HG02938 (cell line): Measurements from ENCODE around the gene COPS4.
"Not testable (repeated sequence)": the region's sequence is repeated elsewhere in the genome, so short reads cannot be mapped to it uniquely, and the experiment has no call there.

ENCODE experiments used
- ATAC-seq: cut with Tn5 transposase; IDR thresholded peaks from one replicate; pipeline ENCODE4 v1.9.1; 2021; ENCODE audit warnings: mild to moderate bottlenecking, moderate library complexity; ENCODE audit not compliant: unreplicated experiment

Gene COPS4

DNA sequence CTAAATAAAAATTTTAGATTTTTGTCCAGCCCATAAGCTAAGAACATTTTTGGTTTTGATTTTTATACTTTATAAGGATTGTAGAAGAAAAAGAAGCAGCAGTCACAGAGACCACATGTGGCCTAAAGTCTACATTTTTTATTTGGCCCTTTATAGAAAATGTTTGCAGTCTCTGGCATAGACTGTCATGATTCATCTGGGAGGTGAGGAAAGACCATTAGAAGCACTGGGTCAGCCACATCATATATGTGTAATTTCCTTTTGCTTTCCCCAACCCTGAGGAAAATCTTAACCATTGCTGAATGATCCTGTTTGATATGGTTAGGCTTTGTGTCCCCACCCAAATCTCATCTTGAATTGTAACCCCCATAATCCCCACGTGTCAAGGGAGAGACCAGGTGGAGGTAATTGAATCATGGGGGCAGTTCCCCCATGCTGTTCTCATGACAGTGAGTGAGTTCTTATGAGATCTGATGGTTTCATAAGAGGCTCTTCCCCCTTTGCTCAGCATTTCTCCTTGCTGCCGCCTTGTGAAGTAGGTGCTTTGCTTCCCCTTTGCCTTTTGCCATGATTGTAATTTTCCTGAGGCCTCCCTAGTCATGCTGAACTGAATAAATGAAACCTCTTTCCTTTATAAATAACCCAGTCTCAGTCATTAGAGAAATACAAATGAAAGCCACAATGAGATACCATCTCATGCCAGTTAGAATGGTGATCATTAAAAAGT lies 12.1 kb upstream of the COPS4 start:
- no peak for ATAC-seq

DNA sequence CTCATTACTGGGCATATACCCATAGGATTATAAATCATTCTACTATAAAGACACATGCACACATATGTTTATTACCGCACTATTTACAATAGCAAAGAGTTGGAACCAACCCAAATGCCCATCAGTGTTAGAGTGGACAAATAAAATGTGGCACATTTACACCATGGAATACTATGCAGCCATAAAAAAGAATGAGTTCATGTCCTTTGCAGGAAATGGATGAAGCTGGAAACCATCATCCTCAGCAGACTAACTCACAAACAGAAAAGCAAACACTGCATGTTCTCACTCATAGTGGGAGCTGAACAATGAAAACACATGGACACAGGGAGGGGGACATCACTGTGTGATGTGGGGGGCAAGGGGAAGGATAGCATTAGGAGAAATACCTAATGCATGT lies 11.4 kb upstream of the COPS4 start:
- not testable (repeated sequence) for ATAC-seq

DNA sequence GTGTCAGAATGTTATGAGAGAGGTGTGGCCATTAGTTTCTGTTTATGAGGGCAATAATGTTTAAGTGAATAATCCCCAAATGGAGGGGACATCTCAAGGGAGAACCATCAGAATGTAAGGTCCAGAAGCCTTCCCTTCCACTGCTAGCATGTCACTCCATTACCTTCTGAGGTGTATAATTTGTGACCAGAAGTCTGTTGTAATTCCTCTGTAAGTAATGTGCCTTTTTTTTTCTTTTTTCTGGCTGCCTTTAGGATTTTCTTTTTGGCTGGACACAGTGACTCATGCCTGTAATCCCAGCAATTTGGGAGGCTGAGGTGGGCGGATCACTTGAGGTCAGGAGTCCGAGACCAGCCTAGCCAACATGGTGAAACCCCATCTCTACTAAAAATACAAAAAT lies 10.8 kb upstream of the COPS4 start:
- ATAC-seq = no peak

DNA sequence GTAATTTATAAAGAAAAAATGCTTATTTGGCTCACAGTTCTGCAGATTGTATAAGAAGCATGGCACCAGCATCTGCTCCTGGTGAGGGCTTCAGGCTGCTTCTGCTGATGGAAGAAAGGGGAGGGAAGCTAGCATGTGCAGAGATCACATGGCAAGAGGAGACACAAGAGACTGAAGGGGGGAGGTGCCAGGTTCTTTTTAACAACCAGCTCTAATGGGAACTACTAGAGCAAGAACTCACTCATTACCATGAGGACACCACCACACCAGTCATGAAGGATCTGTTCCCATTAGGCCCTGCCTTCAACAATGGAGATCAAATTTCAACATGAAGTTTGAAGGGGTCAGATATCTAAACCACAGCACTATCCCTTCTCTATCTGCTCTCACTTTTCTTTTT lies 9.4 kb upstream of the COPS4 start:
- no peak for ATAC-seq

DNA sequence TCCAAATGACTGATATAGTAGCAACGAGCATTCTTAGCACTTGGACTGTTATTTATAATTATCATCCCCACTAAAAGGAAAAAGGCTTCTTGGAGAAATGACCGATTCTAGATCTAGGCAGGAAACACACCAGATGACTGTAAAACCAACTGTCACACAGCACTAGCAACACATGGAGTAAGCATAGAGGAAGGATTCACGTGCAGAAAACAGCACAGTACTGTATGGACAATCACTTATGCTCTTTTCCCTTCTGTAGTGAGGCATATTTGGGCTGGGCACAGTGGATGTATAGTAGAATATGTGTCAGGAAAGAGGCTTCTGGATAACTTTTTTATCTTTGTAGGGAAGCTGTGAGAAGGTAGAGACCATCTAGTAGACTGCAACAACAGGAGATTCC lies 6.0 kb upstream of the COPS4 start:
- ATAC-seq = no peak

DNA sequence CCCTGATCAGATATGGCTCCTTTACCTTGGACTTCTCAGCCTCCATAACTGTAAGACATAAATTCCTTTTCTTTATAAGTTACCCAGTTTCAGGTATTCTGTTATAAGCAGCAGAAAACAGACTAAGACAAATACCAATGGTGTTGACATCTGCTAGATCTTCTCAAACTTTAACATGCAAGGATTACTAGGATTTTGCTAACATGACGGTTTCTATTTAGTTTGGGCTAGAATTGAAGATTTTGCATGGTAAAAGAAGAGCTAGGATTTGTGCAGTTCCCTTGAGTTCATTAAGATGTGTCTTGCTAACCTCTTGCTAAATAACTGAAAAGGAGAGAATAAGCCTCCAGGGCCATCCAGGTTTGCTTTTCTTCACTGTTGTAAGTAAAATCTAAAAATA lies 5.3 kb upstream of the COPS4 start:
- ATAC-seq = no peak

DNA sequence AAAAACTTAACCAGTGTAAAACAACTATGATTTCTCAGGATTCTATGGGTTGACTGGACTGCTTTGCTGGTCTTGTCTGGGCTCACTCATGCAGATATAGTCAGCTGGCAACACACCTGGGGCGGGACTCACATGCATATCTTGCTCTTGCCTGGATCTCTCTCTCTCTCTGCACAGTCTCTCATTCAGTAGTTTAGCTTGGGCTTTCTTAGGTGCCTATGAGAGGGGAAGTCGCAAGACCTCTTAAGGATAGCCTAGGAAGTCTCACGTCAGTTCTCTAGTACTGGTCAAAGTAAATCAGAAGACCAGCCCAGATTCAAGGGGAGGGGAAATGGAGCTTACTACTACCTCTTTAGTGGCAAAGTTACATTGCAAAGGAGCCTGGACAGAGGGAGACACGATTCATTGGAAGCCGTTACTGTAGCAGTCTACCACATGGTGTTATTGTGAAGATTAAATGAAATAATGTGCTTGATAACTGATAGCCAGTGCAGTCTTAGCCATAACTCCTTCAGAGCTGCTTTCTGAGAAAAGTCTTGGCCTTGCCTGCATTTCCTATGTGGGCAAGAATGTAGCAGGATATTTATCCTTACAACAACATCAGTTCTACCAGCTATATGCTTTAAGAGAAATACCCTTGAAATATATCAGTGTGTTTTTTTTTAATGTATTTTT lies 2.1 kb downstream of the COPS4 start:
- ATAC-seq = no peak

DNA sequence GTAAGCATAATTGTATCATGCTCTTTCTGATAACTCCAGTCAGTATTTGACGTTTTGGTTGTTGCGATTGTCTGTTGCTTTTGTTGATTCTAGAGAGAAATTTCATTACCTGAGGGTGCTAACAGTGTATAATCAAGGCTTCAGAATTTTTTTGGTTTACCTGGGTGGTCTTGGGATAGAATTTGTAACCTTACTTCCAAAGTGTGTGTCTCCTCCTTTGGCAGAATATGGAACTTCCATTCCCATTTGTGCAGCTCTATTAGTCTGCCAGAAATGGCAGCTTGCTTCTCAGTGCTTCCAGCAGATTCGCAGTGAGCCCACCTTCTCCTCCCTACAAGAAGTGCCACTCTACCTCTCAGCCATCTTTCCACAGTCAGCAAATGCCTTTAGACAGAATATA lies 5.3 kb downstream of the COPS4 start:
- no peak for ATAC-seq

DNA sequence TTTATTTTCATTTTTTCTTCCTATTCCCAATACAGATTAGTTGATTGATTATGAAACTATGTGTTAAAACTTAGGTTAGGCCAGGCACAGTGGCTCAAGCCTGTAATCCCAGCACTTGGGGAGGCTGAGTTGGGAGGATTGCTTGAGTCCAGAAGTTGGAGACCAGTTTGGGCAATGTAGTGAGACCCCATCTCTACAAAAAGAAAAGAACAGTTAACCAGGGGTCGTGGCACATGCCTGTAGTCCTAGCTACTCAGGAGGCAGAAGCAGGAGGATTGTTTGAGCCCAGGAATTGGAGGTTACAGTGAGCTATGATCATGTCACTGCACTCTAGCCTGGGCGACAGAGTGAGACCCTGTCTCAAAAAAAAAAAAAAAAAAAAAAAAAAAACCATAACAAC lies 8.2 kb downstream of the COPS4 start:
- not testable (repeated sequence) for ATAC-seq

DNA sequence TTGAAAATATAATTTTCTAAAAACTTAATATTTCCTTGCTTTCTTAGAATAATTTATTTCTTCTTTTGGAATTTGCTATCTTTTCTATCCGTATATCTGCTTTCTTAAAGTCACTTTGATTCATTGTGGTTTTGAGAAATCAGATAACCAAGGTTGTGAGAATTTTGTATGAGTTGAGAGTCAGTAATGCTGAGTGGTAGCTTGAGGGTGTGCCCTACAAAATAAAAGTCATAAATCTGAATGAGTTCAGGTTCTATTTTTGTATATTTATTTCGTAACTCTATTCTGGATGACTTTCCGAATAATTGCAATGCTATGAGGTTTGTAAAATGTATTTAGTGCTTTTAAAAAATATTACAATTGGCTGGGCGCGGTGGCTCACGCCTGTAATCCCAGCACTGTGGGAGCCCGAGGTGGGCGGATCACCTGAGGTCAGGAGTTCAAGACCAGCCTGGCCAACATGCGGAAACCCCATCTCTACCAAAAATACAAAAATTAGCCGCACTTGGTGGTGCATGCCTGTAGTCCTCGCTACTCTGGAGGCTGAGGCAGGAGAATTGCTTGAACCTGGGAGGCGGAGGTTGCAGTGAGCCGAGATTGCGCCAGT lies 8.9 kb downstream of the COPS4 start:
- ATAC-seq = no peak

DNA sequence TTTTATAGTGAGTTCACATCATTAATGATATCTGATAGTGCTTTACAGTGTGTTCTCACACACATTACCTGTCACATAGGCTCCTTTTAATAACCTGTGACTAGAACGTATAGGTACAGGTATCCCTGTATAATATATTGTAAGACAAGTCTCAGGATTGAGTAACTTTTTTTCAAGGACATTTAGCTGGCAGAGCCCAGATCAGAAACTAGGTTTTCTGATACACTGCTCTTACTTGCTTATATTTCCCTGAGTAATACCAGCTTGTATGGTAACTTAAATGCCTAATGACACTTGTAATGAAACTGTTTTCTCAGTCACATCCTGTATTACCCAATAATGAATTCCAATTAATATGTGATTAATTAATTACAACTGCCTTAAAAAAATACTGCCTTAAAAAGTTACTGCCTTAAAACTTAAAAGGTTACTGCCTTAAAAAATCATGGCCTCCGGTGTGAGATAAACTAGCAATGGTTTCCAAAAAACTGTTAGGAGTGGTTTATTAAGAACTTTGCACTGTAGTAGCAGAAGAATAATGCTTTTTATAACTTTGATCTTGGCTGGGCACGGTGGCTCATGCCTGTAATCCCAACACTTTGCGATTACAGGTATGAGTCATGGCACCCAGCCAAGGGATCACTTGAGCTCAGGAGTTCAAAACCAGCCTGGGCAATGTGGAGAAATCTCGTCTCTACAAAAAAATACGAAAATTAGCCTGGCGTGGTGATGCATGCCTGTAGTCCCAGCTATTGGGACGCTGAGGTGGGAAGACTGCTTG lies 11.9 kb downstream of the COPS4 start:
- ATAC-seq = no peak

DNA sequence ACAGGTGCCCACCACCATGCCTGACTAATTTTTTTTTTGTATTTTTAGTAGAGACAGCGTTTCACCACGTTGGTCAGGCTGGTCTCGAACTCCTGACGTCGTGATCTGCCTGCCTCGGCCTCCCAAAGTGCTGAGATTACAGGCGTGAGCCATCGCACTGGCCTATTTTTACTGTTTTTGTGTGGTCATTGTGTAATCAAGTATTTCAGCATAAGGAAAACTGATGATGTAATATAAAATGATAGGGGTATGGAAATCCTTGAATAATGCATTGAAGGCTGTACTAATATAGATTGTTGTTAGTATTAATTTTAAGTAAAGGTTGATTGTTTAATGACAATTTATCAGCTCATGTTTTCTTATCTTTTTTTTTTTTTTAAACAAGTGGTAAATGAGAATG lies 13.8 kb downstream of the COPS4 start:
- not testable (repeated sequence) for ATAC-seq

DNA sequence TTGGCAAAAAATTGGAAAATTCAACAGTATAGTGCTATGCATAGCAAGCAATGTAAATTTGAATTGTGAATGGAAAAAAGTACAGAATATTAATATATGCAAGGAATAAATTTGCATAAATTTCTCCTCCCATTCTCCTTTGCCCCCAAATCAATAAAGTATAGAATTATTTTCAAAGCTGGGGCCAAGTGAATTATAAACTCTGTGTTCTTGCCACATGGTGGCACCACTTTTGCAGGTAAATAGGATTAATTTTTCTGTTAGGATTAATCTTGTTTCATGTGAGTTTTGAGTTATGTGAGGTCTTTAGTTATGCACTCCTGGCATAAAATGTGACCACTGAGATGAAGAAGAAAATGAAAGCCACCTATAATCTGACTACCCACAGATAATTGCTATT lies 19.9 kb downstream of the COPS4 start:
- ATAC-seq = no peak

DNA sequence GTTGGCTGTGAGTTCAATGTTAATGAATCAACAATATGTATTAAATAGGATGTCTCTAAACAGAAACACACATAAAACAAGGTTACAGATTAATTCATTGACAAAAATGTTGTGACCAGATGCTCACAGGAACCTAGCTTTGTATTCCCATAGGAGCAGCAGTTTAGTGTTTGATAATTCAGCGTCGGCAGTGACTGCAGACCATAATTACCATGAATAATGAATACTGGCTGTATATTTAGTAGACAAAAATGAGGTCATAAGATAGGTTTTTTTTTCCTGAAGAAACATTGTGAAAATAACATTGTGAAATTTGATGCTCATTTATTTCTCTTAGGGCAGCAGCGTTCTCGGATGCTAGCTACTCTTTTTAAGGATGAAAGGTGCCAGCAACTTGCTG lies 27.8 kb downstream of the COPS4 start:
- ATAC-seq = no peak

DNA sequence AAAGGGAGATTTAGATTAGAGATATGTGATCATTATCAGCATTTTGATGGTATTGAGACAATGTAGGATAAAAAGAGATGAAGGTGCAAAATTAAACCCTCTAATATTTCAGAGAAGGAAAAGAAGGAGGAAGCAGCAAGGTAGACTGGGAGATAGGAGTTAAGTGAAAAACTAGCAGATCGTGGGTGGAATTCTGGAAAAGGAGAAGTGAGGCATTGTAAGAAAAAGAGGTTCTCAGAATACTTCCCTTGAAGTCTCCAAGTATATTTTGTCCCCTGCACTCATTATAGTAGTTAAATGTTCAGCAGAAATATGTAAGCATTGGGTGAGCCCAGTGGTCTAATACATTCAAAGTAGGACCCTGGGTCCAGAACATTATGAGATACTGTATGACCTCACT lies 30.3 kb downstream of the COPS4 start:
- ATAC-seq = no peak

DNA sequence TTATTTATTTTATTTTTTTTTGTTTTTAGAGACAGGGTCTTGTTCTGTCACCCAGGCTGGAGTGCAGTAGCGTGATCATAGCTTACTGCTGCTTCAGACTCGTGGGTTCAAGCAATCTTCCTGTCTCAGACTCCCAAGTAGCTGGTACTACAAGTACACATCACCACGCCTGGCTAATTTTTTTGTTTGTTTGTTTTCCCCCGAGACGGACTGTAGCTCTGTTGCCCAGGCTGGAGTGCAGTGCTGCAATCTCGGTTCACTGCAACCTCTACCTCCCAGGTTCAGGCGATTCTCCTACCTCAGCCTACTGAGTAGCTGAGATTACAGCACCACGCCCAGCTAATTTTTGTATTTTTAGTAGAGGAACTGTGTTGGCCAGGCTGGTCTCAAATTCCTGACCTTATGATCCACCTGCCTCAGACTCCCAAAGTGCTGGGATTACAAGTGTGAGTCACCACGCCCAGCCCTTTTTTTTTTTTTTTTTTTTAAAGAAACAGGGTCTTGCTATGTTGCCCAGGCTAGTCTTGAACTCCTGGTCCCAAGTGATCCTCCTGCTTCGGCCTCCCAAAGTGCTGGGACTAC lies 32.2 kb downstream of the COPS4 start:
- ATAC-seq = no peak

DNA sequence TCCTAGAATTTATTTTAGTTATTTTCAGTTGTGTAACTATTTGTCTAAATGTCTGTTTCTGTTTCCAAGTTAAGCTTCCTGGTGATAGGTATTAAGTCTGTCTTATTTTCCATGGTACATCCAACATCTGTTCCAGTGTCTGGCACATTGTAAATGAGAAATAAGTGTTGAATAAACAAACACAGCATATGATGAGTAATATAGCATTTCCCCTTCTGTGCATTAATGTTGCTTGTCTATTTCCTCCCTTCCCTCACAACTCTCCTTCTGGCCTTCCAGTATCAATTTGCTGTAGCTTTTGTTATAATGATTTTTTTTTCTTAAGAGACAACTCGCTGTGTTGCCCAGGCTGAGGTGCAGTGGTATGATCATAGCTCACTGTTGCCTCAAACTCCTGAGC lies 36.1 kb downstream of the COPS4 start:
- ATAC-seq = no peak

DNA sequence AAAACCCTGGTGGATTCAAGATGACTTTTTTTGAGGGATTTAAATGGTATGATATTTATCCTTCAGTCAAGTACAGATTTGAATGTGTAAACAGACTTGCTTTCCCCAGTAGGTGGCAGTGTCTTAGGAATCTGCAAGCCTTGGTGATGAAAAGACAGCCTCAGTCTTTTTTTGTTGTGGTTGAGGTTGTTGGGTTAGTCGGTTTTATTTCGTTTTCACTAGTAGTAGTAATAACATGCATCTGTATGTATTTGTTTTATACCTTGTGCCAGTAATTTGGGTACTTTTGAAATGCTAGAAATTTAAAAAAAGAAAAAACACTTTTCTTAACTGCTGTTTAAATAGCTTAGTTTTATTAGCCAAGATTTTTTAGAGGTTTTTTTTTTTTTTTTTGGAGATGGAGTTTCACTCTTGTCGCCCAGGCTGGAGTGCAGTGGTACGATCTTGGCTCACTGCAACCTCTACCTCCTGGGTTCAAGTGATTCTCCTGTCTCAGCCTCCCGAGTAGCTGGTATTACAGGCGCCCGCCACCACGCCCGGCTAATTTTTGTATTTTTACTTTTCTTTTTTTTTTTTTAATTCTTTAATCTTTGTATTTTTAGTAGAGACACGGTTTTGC lies 39.2 kb downstream of the COPS4 start:
- ATAC-seq = peak; percentile 89

DNA sequence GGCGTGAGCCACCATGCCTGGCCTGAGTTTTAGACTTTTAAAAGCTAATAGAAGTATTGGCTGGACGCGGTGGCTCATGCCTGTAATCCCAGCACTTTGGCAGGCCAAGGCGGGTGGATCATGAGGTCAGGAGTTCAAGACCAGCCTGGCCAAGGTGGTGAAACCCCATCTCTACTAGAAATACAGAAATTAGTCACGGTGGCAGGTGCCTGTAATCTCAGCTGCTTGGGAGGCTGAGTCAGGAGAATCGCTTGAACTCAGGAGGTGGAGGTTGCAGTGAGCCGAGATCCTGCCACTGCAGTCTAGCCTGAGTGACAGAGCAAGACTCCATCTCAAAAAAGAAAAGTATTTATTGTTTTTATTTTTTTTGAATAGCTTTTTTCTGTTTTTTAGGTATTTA lies 39.8 kb downstream of the COPS4 start:
- ATAC-seq = not testable (repeated sequence)

DNA sequence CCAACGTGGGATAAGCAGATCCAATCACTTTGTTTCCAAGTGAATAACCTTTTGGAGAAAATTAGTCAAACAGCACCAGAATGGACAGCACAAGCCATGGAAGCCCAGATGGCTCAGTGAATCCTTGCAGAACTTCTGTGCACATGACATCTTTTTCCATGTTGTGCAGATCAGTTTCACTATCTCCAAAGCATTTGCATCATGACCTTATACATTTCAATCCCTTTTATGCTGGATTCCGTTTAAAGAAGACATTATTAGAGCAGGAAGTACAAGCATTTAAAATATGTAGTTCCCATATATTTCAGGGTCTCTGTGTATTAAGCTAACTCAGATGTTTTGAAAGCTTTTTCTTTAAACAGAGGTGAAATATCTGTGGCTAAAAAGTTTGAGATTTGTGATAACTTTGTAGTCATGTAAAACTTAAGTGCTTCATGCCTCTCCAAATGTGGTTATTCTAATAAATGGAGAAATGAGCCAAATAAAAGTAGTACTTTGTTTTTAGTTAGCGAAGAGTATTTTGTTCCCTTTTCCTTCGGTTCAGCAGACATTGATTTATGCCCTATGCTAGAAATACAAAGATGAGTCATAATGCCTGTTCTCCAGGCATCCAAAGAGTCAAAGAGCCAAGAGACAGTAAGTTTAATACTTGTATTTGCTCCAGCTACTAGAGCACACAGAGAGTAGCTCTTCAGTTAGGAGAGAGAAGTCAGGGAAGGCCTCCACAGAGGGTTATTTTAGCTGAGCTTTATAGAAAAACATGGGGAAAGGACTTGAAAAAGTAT lies 40.5 kb downstream of the COPS4 start:
- no peak for ATAC-seq
